Peyer's patch (tissue), 4 donors: ENCODE data around the gene R3HDM4.

ENCODE experiments used
- CTCF ChIP-seq, 6 experiments: fragments of 450-650 bp in 4 of 6; fragments of 200-600 bp in 2 of 6; sonication (generic) in 1 of 6; IDR thresholded peaks; one replicate each; pipeline ENCODE4 v1.5.1; 2017 to 2019; ENCODE audit warnings: antibody characterized with exemption in 6 of 6, mild to moderate bottlenecking in 3 of 6, moderate library complexity in 1 of 6
- POLR2A ChIP-seq, 2 donors: fragments of 450-650 bp; IDR thresholded peaks; one replicate each; pipeline ENCODE4 v1.5.1; 2017; ENCODE audit warnings: antibody characterized with exemption in 2 of 2, mild to moderate bottlenecking in 2 of 2, moderate library complexity in 2 of 2

- TF ChIP-seq POLR2A (IDR thresholded peaks at IDR 0.05) (no peak), CTCF (IDR thresholded peaks at IDR 0.05) (no peak)
Observed at GRCh38 chr19:927351-927779, 14.3 kb upstream of the R3HDM4 start.
